WTC11 (cell line): ENCODE measurements around the gene PTPN1. TPM values are rescaled to one million over a fixed set of nuclear protein-coding genes. Genes with fewer than 3 reads are reported as not detected.

Experiments used
- ATAC-seq: fragments of 200-7000 bp; cut with Tn5 transposase; 2 replicates; pipeline ENCODE4 v1.10.0; 2021; ENCODE audit warnings: mild to moderate bottlenecking, moderate library complexity
- CTCF ChIA-PET: fragments of 300-600 bp; sonication (Branson Sonifier 250); formaldehyde crosslinking; loops from one replicate; lab custom pipeline; 2021; ENCODE audit warnings: antibody characterized with exemption; lab: Charles Lee
- POLR2A ChIA-PET: fragments of 350-600 bp; sonication (Branson Sonifier 250); formaldehyde crosslinking; loops from one replicate; lab custom pipeline; 2021; ENCODE audit warnings: antibody characterized with exemption; lab: Charles Lee
- DNase-seq: peaks from one replicate; pipeline ENCODE4 v3.0.0; 2021; ENCODE audit warnings: low spot score
- H3K27ac Mint-ChIP-seq: 2 replicates; pipeline ENCODE4 v1.8.0; 2021; ENCODE audit warnings: mixed read lengths
- H3K27me3 Mint-ChIP-seq: 2 replicates; pipeline ENCODE4 v1.8.0; 2021; ENCODE audit warnings: low read depth, mild to moderate bottlenecking, moderate library complexity, mixed read lengths
- H3K36me3 Mint-ChIP-seq: 2 replicates; pipeline ENCODE4 v1.8.0; 2021; ENCODE audit warnings: mixed read lengths
- H3K4me1 Mint-ChIP-seq: 2 replicates; pipeline ENCODE4 v1.8.0; 2022; ENCODE audit warnings: mixed read lengths
- H3K4me3 Mint-ChIP-seq: 2 replicates; pipeline ENCODE4 v1.8.0; 2021; ENCODE audit warnings: mild to moderate bottlenecking, moderate library complexity, mixed read lengths
- H3K9me3 Mint-ChIP-seq: 2 replicates; pipeline ENCODE4 v1.8.0; 2021; ENCODE audit warnings: mixed read lengths
- ATF2 ChIP-seq: sonication (generic); formaldehyde crosslinking; IDR thresholded peaks from 2 replicates; pipeline ENCODE4 v1.8.1; 2022; ENCODE audit warnings: low read depth, missing genetic modification reagents, borderline replicate concordance
- CREB1 ChIP-seq: sonication (generic); formaldehyde crosslinking; IDR thresholded peaks from 2 replicates; pipeline ENCODE4 v1.8.0; 2023; ENCODE audit warnings: mild to moderate bottlenecking, missing genetic modification reagents
- ERG ChIP-seq: fragments of 250-450 bp; sonication (Bioruptor Pico); IDR thresholded peaks from 2 replicates; pipeline ENCODE4 v1.8.0; 2021; ENCODE audit warnings: mild to moderate bottlenecking
- FOXJ3 ChIP-seq: sonication (generic); formaldehyde crosslinking; IDR thresholded peaks from 2 replicates; pipeline ENCODE4 v1.9.0; 2021; ENCODE audit warnings: missing genetic modification reagents, mild to moderate bottlenecking, borderline replicate concordance
- GABPB1 ChIP-seq: sonication (generic); formaldehyde crosslinking; IDR thresholded peaks from 2 replicates; pipeline ENCODE4 v1.8.1; 2023; ENCODE audit warnings: mild to moderate bottlenecking, missing genetic modification reagents
- GTF2I ChIP-seq: fragments of 250-450 bp; sonication (Bioruptor Pico); conservative IDR thresholded peaks from 2 replicates; pipeline ENCODE4 v1.4.0; 2021; ENCODE audit warnings: mild to moderate bottlenecking
- HMGXB4 ChIP-seq: sonication (generic); formaldehyde crosslinking; IDR thresholded peaks from 2 replicates; pipeline ENCODE4 v1.8.1; 2023; ENCODE audit warnings: mild to moderate bottlenecking, moderate library complexity, missing genetic modification reagents
- IRF2 ChIP-seq: sonication (generic); formaldehyde crosslinking; IDR thresholded peaks from 2 replicates; pipeline ENCODE4 v1.8.0; 2022; ENCODE audit warnings: low read depth, missing genetic modification reagents, borderline replicate concordance
- NR2C2 ChIP-seq: sonication (generic); formaldehyde crosslinking; IDR thresholded peaks from 2 replicates; pipeline ENCODE4 v1.8.0; 2022; ENCODE audit warnings: mild to moderate bottlenecking, missing genetic modification reagents
- RELA ChIP-seq: sonication (generic); formaldehyde crosslinking; IDR thresholded peaks from 2 replicates; pipeline ENCODE4 v1.8.1; 2022; ENCODE audit warnings: missing genetic modification reagents, mild to moderate bottlenecking, borderline replicate concordance
- SMAD3 ChIP-seq: sonication (generic); formaldehyde crosslinking; IDR thresholded peaks from 2 replicates; pipeline ENCODE4 v1.8.0; 2022; ENCODE audit warnings: missing genetic modification reagents, mild to moderate bottlenecking, borderline replicate concordance
- SP1 ChIP-seq: sonication (generic); formaldehyde crosslinking; conservative IDR thresholded peaks from 2 replicates; pipeline ENCODE4 v1.8.1; 2022; ENCODE audit warnings: missing genetic modification reagents
- TP53 ChIP-seq: sonication (generic); formaldehyde crosslinking; IDR thresholded peaks from 2 replicates; pipeline ENCODE4 v1.8.1; 2023; ENCODE audit warnings: mild to moderate bottlenecking, missing genetic modification reagents
- ZBTB21 ChIP-seq: sonication (generic); formaldehyde crosslinking; IDR thresholded peaks from 2 replicates; pipeline ENCODE4 v1.8.1; 2023; ENCODE audit warnings: mild to moderate bottlenecking, missing genetic modification reagents, borderline replicate concordance
- ZNF121 ChIP-seq: sonication (generic); formaldehyde crosslinking; IDR thresholded peaks from 2 replicates; pipeline ENCODE4 v1.8.0; 2023; ENCODE audit warnings: missing genetic modification reagents
- ZNF532 ChIP-seq: fragments of 250-450 bp; sonication (Bioruptor Pico); IDR thresholded peaks from 2 replicates; pipeline ENCODE4 v1.9.0; 2021; ENCODE audit warnings: mild to moderate bottlenecking, borderline replicate concordance
- total RNA-seq: library from RNA; stranded (reverse); gene quantifications from 3 replicates; pipeline ENCODE4 v1.2.3, GENCODE V29; 2021
- TF ChIP-seq, protein P1 (sequence below): sonication (generic); formaldehyde crosslinking; IDR thresholded peaks from 2 replicates; pipeline ENCODE4 v1.8.0; 2022; ENCODE audit warnings: mild to moderate bottlenecking, missing genetic modification reagents
- TF ChIP-seq, protein P2 (sequence below): fragments of 250-450 bp; sonication (Bioruptor Pico); conservative IDR thresholded peaks from 2 replicates; pipeline ENCODE4 v1.9.0; 2021; ENCODE audit warnings: mild to moderate bottlenecking

PTPN1 gene
- total RNA-seq, 1 experiment from 2014 or later: 29.4 TPM

- no peak for ATAC-seq
- ChIA-PET POLR2A (no interaction called here), CTCF (interaction anchor here (1.3 kb wide), 1 partner anchor 86 kb away, joined by 4 read pairs; no protein-coding TSS in a partner anchor)
- no peak overlapping the region for H3K27ac Mint-ChIP-seq
- 0 out of 2 replicates have a peak, but pooled peaks cover 4% of the 10 kb centered on the region for H3K9me3 Mint-ChIP-seq
- no peaks in the 10 kb centered on the region for H3K36me3 Mint-ChIP-seq
- H3K4me1 Mint-ChIP-seq: peaks cover 9% of the 10 kb centered on the region
- TF ChIP-seq ZBTB21 (CRISPR knock-in tag): no peak
- TF ChIP-seq NR2C2 (CRISPR knock-in tag): no peak
- TF ChIP-seq ZNF121 (CRISPR knock-in tag): no peak
- no peak for TF ChIP-seq SP1 (CRISPR knock-in tag)
- TF ChIP-seq, protein P1, sequence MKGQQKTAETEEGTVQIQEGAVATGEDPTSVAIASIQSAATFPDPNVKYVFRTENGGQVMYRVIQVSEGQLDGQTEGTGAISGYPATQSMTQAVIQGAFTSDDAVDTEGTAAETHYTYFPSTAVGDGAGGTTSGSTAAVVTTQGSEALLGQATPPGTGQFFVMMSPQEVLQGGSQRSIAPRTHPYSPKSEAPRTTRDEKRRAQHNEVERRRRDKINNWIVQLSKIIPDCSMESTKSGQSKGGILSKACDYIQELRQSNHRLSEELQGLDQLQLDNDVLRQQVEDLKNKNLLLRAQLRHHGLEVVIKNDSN (CRISPR knock-in tag): no peak
- no peak for TF ChIP-seq HMGXB4
- no peak for TF ChIP-seq FOXJ3
- TF ChIP-seq ATF2 (CRISPR knock-in tag): no peak
- TF ChIP-seq SMAD3: no peak
- TF ChIP-seq ERG (CRISPR knock-in tag): no peak
- TF ChIP-seq TP53 (CRISPR knock-in tag): no peak
- no peak for TF ChIP-seq GTF2I (CRISPR knock-in tag)
- TF ChIP-seq RELA: no peak
- TF ChIP-seq GABPB1: no peak
- TF ChIP-seq, all 79 proteins: peak for 0
- no peak overlapping the region for H3K4me3 Mint-ChIP-seq
- peaks cover 3% of the 10 kb centered on the region for H3K27me3 Mint-ChIP-seq
- no peak for DNase-seq
Observed at GRCh38 chr20:50501972-50502745, 8.0 kb upstream of the PTPN1 start.

- ChIA-PET POLR2A (no interaction called here), CTCF (interaction anchor here (0.5 to 1.4 kb wide), 15 partner anchors 8 to 1413 kb away, joined by 3 to 13 read pairs (median 4); no protein-coding TSS in a partner anchor)
- Mint-ChIP-seq H3K36me3 (no peaks in the 10 kb centered on the region), H3K4me1 (peaks cover 20% of the 10 kb centered on the region), H3K27me3 (peaks cover 3% of the 10 kb centered on the region), H3K4me3 (no peak overlapping the region), H3K27ac (no peak overlapping the region), H3K9me3 (0 out of 2 replicates have a peak, but pooled peaks cover 3% of the 10 kb centered on the region)
- 0 out of 2 replicates have a peak, but pooled peaks have one; percentile 17 for ATAC-seq
- TF ChIP-seq IRF2 (CRISPR knock-in tag): no peak
- DNase-seq: no peak
Observed at GRCh38 chr20:50504231-50504823, 5.9 kb upstream of the PTPN1 start.

- Mint-ChIP-seq H3K4me3 (no peak overlapping the region), H3K4me1 (peaks cover 29% of the 10 kb centered on the region), H3K27me3 (no peaks in the 10 kb centered on the region; the same call in none of the 2 replicates), H3K27ac (no peak overlapping the region), H3K36me3 (no peaks in the 10 kb centered on the region), H3K9me3 (no peaks in the 10 kb centered on the region)
- DNase-seq (peak; percentile 25), ATAC-seq (no peak)
- ChIA-PET CTCF (interaction anchor here (0.7 to 1.6 kb wide), 6 partner anchors 14 to 118 kb away, joined by 3 to 10 read pairs (median 4); no protein-coding TSS in a partner anchor), POLR2A (no interaction called here)
- TF ChIP-seq ZNF532 (no peak), ZNF121 (CRISPR knock-in tag) (no peak), CREB1 (CRISPR knock-in tag) (no peak)
- TF ChIP-seq, protein P2, sequence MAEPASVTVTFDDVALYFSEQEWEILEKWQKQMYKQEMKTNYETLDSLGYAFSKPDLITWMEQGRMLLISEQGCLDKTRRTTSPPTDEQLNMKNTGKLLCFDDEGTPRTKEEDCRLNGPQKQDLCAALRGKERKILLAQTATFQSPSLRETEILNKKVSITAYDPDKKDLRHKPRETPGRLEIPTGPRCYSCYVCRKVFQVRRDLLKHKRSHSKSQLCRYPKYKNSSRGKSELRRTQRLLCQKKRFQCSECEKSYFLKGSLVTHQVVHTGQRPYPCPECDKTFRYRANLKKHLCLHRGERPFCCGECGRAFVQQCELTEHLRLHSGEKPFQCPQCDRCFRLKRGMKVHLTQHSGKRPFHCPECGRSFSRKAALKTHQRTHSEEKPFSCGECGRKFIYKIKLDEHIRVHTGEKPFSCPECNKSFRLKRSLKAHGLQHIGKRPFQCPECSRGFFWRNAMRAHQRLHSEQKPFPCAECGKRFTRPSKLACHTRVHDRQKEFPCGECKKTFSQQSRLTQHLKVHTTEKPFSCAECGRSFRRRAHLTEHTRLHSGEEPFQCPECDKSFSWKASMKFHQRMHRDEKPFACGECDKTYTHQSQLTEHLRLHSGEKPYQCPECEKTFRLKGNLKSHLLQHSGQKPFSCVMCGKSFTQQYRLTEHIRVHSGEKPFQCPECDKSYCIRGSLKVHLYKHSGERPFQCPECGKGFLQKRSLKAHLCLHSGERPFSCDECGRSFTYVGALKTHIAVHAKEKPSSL (CRISPR knock-in tag): no peak
Observed at GRCh38 chr20:50506270-50506579, 4.0 kb upstream of the PTPN1 start.
